PC-9 (cell line): ENCODE data around the gene CPA4. TPM values are rescaled to one million over a fixed set of nuclear protein-coding genes. Genes with fewer than 3 reads are reported as not detected.

Experiments used
- BruUV-seq: library from RNA; stranded (reverse); fragments of 400-500 nt; replicated peaks from 2 replicates; lab custom pipeline; 2021; lab: Mats Ljungman, UMichigan
- CTCF ChIA-PET: fragments of 300-600 bp; sonication (Branson Sonifier 250); formaldehyde crosslinking; loops from one replicate; lab custom pipeline; 2022; ENCODE audit warnings: antibody characterized with exemption; lab: Charles Lee
- POLR2A ChIA-PET: fragments of 300-600 bp; sonication (Branson Sonifier 250); formaldehyde crosslinking; loops from one replicate; lab custom pipeline; 2022; ENCODE audit warnings: antibody characterized with exemption; ENCODE audit not compliant: unreplicated experiment; lab: Charles Lee
- DNase-seq, 2 experiments: peaks; one replicate each; pipeline versions ENCODE4 v3.0.0 to v3.0.0-alpha.2; 2015 to 2022; ENCODE audit warnings: mixed read lengths in 1 of 2
- H2AFZ ChIP-seq: fragments of 200-600 bp; sonication (generic); 2 replicates; pipeline ENCODE4 v1.8.1; 2017; ENCODE audit warnings: antibody characterized with exemption
- H3F3A ChIP-seq: fragments of 200-600 bp; sonication (generic); 2 replicates; pipeline ENCODE4 v1.8.1; 2017; ENCODE audit warnings: antibody characterized with exemption, mild to moderate bottlenecking, low read depth; ENCODE audit not compliant: insufficient read depth
- H3K27ac ChIP-seq: fragments of 200-600 bp; sonication (generic); 2 replicates; pipeline ENCODE4 v1.6.1; 2016; ENCODE audit warnings: mixed run types
- H3K27me3 ChIP-seq: fragments of 200-600 bp; sonication (generic); 2 replicates; pipeline ENCODE4 v1.6.1; 2016; ENCODE audit warnings: low read depth, mixed run types; ENCODE audit not compliant: insufficient read depth
- H3K36me3 ChIP-seq: fragments of 200-600 bp; sonication (generic); 2 replicates; pipeline ENCODE4 v1.6.1; 2016; ENCODE audit warnings: low read depth, mixed run types
- H3K4me1 ChIP-seq: fragments of 200-600 bp; sonication (generic); replicated peaks from 2 replicates; pipeline ENCODE4 v1.6.1; 2016; ENCODE audit warnings: mixed run types; ENCODE audit not compliant: insufficient read depth
- H3K4me2 ChIP-seq: fragments of 200-600 bp; sonication (generic); 2 replicates; pipeline ENCODE4 v1.6.1; 2017; ENCODE audit warnings: mixed run types
- H3K4me3 ChIP-seq: fragments of 200-600 bp; sonication (generic); 2 replicates; pipeline ENCODE4 v1.6.1; 2016; ENCODE audit warnings: mixed run types
- H3K79me2 ChIP-seq: fragments of 200-600 bp; sonication (generic); 2 replicates; pipeline ENCODE4 v1.6.1; 2017; ENCODE audit warnings: low read depth, mixed run types
- H3K9me2 ChIP-seq: fragments of 200-600 bp; sonication (generic); 2 replicates; pipeline ENCODE4 v1.8.1; 2017; ENCODE audit warnings: mild to moderate bottlenecking; ENCODE audit not compliant: insufficient read depth
- H3K9me3 ChIP-seq: fragments of 200-600 bp; sonication (generic); 2 replicates; pipeline ENCODE4 v1.8.1; 2016; ENCODE audit warnings: low read depth; ENCODE audit not compliant: insufficient read depth
- H4K20me1 ChIP-seq: fragments of 200-600 bp; sonication (generic); 2 replicates; pipeline ENCODE4 v1.8.1; 2017; ENCODE audit not compliant: insufficient read depth
- EZH2 ChIP-seq: fragments of 200-600 bp; sonication (generic); IDR thresholded peaks from 2 replicates; pipeline ENCODE4 v1.8.0; 2017; ENCODE audit warnings: antibody characterized with exemption, low read depth
- intact Hi-C: fragments of 100-400 bp; cut with micrococcal nuclease; formaldehyde crosslinking; loops from one replicate; pipeline ENCODE4 v1.10.0; 2022; ENCODE audit not compliant: unreplicated experiment
- total RNA-seq: library from RNA; stranded (reverse); gene quantifications from 2 replicates; pipeline ENCODE4 v1.2.3, GENCODE V29; 2021
- TF ChIP-seq, protein P1 (sequence below): fragments of 200-600 bp; sonication (generic); conservative IDR thresholded peaks from 2 replicates; pipeline ENCODE4 v1.6.1; 2017; ENCODE audit warnings: mixed run types, antibody characterized with exemption, mild to moderate bottlenecking, moderate library complexity

The CPA4 gene
- total RNA-seq, 1 experiment from 2014 or later = 9.8 TPM

DNA sequence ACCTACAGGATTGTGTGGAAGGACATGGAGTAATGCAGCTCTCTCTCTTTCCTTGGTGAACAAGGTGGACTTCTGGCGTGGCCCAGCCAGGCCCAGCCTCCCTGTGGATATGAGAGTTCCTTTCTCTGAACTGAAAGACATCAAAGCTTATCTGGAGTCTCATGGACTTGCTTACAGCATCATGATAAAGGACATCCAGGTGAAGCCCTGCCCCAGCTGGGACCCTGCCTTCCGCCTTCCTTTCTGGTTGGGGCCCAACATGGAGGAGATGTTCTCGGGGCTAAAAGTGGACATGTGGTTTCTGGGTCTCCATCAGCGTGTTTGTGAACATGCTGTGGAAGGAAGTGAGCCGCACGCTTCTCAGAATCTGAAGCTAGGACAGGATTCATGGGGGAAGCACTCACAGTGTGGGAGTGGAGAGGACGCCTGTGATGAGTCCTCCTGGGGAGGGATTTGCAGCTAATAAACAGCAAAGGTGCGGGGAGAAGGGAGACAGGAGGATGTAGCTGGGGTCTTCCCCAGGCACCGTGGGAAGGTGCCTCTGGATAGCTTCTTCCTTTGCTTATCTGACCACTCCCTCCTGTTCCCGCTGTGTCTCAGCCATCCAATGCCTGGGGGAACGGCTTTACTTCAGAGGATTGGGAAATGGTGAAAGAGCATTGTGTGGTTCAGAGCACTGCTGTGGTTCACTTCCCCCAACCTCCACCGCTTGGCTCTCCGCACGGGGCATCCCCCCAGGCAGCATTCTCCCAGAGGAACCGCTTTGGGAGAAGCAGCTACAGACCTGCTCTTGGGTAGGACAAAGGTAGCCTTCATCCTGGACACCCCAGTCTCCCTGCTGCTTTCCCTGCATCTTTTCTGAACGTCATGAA, 57.2 kb downstream of the CPA4 start:
- CTCF ChIA-PET = interaction anchor here (0.5 kb wide), 1 partner anchor 23 kb away, joined by 3 read pairs; no protein-coding TSS in a partner anchor

DNA sequence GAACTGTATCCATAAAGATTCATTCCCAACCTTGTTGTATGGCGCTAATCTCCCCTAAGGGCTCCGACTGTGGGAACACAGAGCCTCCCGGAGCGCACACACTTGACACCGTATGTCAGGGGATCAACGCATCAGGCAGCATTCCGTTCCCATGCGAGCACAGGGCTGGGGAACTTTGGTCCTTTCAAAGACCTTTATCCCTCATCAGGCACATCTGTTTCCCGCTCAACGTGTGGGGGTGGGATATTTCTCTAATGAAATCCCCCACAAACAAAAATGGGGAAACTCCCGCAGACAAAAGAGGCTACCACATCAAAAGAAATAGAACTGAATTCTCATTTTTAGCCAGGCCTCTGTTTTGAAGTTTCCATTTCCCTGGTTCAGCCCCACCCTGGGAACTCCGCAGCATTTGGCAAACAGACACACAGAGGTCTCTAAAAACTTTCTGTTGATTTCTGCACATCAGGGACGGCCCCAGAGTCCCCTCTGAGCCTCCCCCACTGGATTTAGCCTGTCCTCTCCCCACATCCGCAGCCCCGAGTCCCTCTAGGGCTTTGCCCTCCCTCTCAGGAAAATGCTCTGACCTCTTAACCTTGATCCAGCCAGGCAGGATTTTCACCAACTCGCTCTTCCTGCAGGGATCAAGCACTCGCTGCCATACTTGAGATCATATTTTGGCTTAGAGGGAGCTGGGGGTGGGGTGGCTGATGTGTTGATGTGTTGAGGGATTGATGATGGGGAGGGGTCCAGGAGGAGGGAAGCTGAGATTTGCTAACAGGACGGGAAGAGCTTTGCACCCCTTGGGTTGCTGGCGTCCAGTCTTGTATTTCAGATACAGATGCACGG, 58.2 kb downstream of the CPA4 start:
- Histone ChIP-seq H3K27me3 (no peaks in the 10 kb centered on the region), H3K9me2 (no peaks in the 10 kb centered on the region), H2AFZ (no peak overlapping the region), H3K79me2 (no peaks in the 10 kb centered on the region), H3K9me3 (no peaks in the 10 kb centered on the region), H3K4me1 (peaks cover 55% of the 10 kb centered on the region), H3K4me3 (no peak overlapping the region; the same call in 1 of the 2 replicates), H4K20me1 (no peaks in the 10 kb centered on the region), H3K4me2 (peak overlapping the region; percentile 65), H3K27ac (no peak overlapping the region), H3K36me3 (no peaks in the 10 kb centered on the region), H3F3A (peaks cover 19% of the 10 kb centered on the region)
- no peak for DNase-seq
- CTCF ChIA-PET = no interaction called here
- BruUV-seq = no TSS peak
- TF ChIP-seq EZH2 = no peak
- TF ChIP-seq, protein P1, sequence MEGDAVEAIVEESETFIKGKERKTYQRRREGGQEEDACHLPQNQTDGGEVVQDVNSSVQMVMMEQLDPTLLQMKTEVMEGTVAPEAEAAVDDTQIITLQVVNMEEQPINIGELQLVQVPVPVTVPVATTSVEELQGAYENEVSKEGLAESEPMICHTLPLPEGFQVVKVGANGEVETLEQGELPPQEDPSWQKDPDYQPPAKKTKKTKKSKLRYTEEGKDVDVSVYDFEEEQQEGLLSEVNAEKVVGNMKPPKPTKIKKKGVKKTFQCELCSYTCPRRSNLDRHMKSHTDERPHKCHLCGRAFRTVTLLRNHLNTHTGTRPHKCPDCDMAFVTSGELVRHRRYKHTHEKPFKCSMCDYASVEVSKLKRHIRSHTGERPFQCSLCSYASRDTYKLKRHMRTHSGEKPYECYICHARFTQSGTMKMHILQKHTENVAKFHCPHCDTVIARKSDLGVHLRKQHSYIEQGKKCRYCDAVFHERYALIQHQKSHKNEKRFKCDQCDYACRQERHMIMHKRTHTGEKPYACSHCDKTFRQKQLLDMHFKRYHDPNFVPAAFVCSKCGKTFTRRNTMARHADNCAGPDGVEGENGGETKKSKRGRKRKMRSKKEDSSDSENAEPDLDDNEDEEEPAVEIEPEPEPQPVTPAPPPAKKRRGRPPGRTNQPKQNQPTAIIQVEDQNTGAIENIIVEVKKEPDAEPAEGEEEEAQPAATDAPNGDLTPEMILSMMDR = no peak
- POLR2A ChIA-PET = interaction anchor here (0.6 kb wide), 1 partner anchor 138 kb away, joined by 4 read pairs; no protein-coding TSS in a partner anchor
- intact Hi-C loops = no loop called here

More for the DNA sequence above, 57.2 kb downstream of the CPA4 start:
- no peaks in the 10 kb centered on the region for H3K79me2 ChIP-seq
- DNase-seq = peak in 1 of 2 experiments; percentile 80
- H3K4me2 ChIP-seq = peak overlapping the region; percentile 65
- no peak overlapping the region; the same call in 1 of the 2 replicates for H3K4me3 ChIP-seq
- no peaks in the 10 kb centered on the region for H3K9me2 ChIP-seq
- intact Hi-C loops = no loop called here
- H2AFZ ChIP-seq = peak overlapping the region; percentile 54
- POLR2A ChIA-PET = interaction anchor here (0.6 kb wide), 1 partner anchor 139 kb away, joined by 4 read pairs; no protein-coding TSS in a partner anchor
- H3K27ac ChIP-seq = peak overlapping the region; percentile 4; the same call in 1 of the 2 replicates
- H3K9me3 ChIP-seq = no peaks in the 10 kb centered on the region
- H3K4me1 ChIP-seq = peaks cover 46% of the 10 kb centered on the region
- TF ChIP-seq EZH2 = no peak
- TF ChIP-seq, protein P1 = no peak
- H3K27me3 ChIP-seq = no peaks in the 10 kb centered on the region
- H3K36me3 ChIP-seq = no peaks in the 10 kb centered on the region
- H3F3A ChIP-seq = peaks cover 10% of the 10 kb centered on the region; the same call in 1 of the 2 replicates
- BruUV-seq = no TSS peak
- H4K20me1 ChIP-seq = no peaks in the 10 kb centered on the region

DNA sequence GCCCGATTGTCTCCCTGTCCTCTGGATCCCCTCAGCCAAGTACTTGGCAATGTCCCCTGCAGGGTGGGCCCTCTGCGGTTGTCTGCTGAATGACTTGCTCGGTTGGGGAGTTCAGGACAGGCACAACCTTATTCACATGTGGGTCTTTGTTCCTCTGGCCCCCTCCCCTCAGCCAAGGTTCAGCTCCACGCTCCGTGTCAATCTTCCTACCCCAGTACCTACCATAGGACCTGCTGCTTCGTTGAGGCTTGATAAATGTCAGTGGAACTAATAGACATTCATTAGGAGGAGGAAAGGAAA, 58.8 kb downstream of the CPA4 start:
- DNase-seq = no peak
- Histone ChIP-seq H2AFZ (no peak overlapping the region), H3F3A (peaks cover 24% of the 10 kb centered on the region), H3K9me2 (no peaks in the 10 kb centered on the region), H3K4me1 (peaks cover 59% of the 10 kb centered on the region), H3K79me2 (no peaks in the 10 kb centered on the region), H3K9me3 (no peaks in the 10 kb centered on the region), H3K27me3 (no peaks in the 10 kb centered on the region), H3K36me3 (no peaks in the 10 kb centered on the region), H3K4me2 (no peak overlapping the region), H4K20me1 (no peaks in the 10 kb centered on the region), H3K4me3 (no peak overlapping the region), H3K27ac (no peak overlapping the region)
- BruUV-seq = no TSS peak
- CTCF ChIA-PET = no interaction called here
- POLR2A ChIA-PET = no interaction called here
- intact Hi-C loops = no loop called here
- TF ChIP-seq EZH2 = no peak
- TF ChIP-seq, protein P1 = no peak
